Fibroblast of the aortic adventitia (primary cell): ENCODE results near the gene PLB1. TPM values are rescaled to one million over a fixed set of nuclear protein-coding genes. Genes with fewer than 3 reads are reported as not detected.

ENCODE experiments used
- DNase-seq: peaks from one replicate; pipeline ENCODE4 v3.0.0-alpha.2; 2010; ENCODE audit warnings: low read depth
- H3K4me3 ChIP-seq: 2 replicates; pipeline ENCODE4 v1.5.1; 2011; ENCODE audit warnings: low read depth, mild to moderate bottlenecking, control low read depth, low read length, moderate library complexity
- CTCF ChIP-seq: IDR thresholded peaks from 2 replicates; pipeline ENCODE4 v1.5.1; 2011; ENCODE audit warnings: mild to moderate bottlenecking, low read length, control low read depth, inconsistent platforms; ENCODE audit not compliant: insufficient read depth
- total RNA-seq: library from RNA; depleted of rRNA; stranded (reverse); fragments of >200 nt; gene quantifications from 2 replicates; pipeline ENCODE4 v1.2.3, GENCODE V29; 2012; ENCODE audit warnings: low replicate concordance

Gene PLB1
- total RNA-seq, 1 donor: 2.7 TPM

- no peak overlapping the region for H3K4me3 ChIP-seq
- no peak for TF ChIP-seq CTCF
- DNase-seq: peak; percentile 79
Measured at GRCh38 chr2:28658369-28658768, 162.5 kb downstream of the PLB1 start.

GRCh38 chr2:28659127-28659526 is 163.3 kb downstream of the PLB1 start:
- no peak for DNase-seq
- no peak for TF ChIP-seq CTCF
- no peak overlapping the region for H3K4me3 ChIP-seq

- no peak overlapping the region for H3K4me3 ChIP-seq
- DNase-seq: peak; percentile 98
- no peak for TF ChIP-seq CTCF
Measured at GRCh38 chr2:28661589-28662001, 165.7 kb downstream of the PLB1 start.

GRCh38 chr2:28662044-28662443 is 166.2 kb downstream of the PLB1 start:
- TF ChIP-seq CTCF: no peak
- DNase-seq: peak; percentile 45

GRCh38 chr2:28662468-28663181 is 166.8 kb downstream of the PLB1 start:
- TF ChIP-seq CTCF: no peak
- no peak overlapping the region for H3K4me3 ChIP-seq
- peak; percentile 50 for DNase-seq

More at GRCh38 chr2:28662044-28662443, 166.2 kb downstream of the PLB1 start:
- H3K4me3 ChIP-seq: no peak overlapping the region

- peak; percentile 57 for TF ChIP-seq CTCF
- DNase-seq: peak; percentile 74
- H3K4me3 ChIP-seq: no peak overlapping the region
Measured at GRCh38 chr2:28663359-28663758, 167.5 kb downstream of the PLB1 start.
